HFF-Myc (cell line): Measurements from ENCODE around the gene CASKIN1.
"Not testable (repeated sequence)": the region's sequence is repeated elsewhere in the genome, so short reads cannot be mapped to it uniquely, and the experiment has no call there.

ENCODE experiments used
- DNase-seq: peaks from one replicate; pipeline ENCODE4 v3.0.0-alpha.2; 2011; ENCODE audit warnings: low read depth; ENCODE audit errors: extremely low read depth
- H3K4me3 ChIP-seq: replicated peaks from 2 replicates; pipeline ENCODE4 v1.5.1; 2011; ENCODE audit warnings: low read depth, mild to moderate bottlenecking, control low read depth, low read length
- CTCF ChIP-seq: IDR thresholded peaks from 2 replicates; pipeline ENCODE4 v1.5.1; 2012; ENCODE audit warnings: mild to moderate bottlenecking, low read depth, low read length, control low read depth; ENCODE audit errors: missing control alignments

The CASKIN1 gene

GRCh38 chr16:2242598-2242997 lies 46.2 kb upstream of the CASKIN1 start:
- no peak for TF ChIP-seq CTCF
- no peak overlapping the region for H3K4me3 ChIP-seq
- no peak for DNase-seq

- H3K4me3 ChIP-seq = not testable (repeated sequence)
Observed at GRCh38 chr16:2240331-2240730, 43.9 kb upstream of the CASKIN1 start.

GRCh38 chr16:2238838-2239675 lies 42.7 kb upstream of the CASKIN1 start:
- H3K4me3 ChIP-seq = no peak overlapping the region
- no peak for DNase-seq
- TF ChIP-seq CTCF = no peak

More at GRCh38 chr16:2240331-2240730, 43.9 kb upstream of the CASKIN1 start:
- DNase-seq = not testable (repeated sequence)

- no peak for TF ChIP-seq CTCF
- H3K4me3 ChIP-seq = no peak overlapping the region
- DNase-seq = no peak
Observed at GRCh38 chr16:2238150-2238837, 41.9 kb upstream of the CASKIN1 start.

- H3K4me3 ChIP-seq = no peak overlapping the region
- no peak for TF ChIP-seq CTCF
- DNase-seq = no peak
Observed at GRCh38 chr16:2237493-2238149, 41.2 kb upstream of the CASKIN1 start.

GRCh38 chr16:2237102-2237482 lies 40.7 kb upstream of the CASKIN1 start:
- no peak overlapping the region for H3K4me3 ChIP-seq
- no peak for TF ChIP-seq CTCF
- no peak for DNase-seq
